ENCODE measurements around the gene MUC7. TPM values are rescaled to one million over a fixed set of nuclear protein-coding genes. Genes with fewer than 3 reads are reported as not detected.
"Not testable (repeated sequence)": the region's sequence is repeated elsewhere in the genome, so short reads cannot be mapped to it uniquely, and the experiment has no call there.

MUC7 gene
- total RNA-seq = not detected in 2 replicates

GRCh38 chr4:70471897-70472296, at the start of gene MUC7:
Gene MUC7, plus strand, starts transcription at chr4:70472197. Its CDS starts 1,825 bp downstream, at chr4:70474022.
- DNase-seq (ENCODE audit: low read depth in 2 of 2) = no peak

- no peak for DNase-seq (ENCODE audit: low read depth in 2 of 2)
Measured at GRCh38 chr4:70425306-70425705, 46.7 kb upstream of the MUC7 start.

- no peak for DNase-seq (ENCODE audit: low read depth in 2 of 2)
Measured at GRCh38 chr4:70426789-70427188, 45.2 kb upstream of the MUC7 start.

- no peak for DNase-seq (ENCODE audit: low read depth in 2 of 2)
Measured at GRCh38 chr4:70437197-70437596, 34.8 kb upstream of the MUC7 start.

GRCh38 chr4:70442474-70442873, 29.5 kb upstream of the MUC7 start:
- DNase-seq (ENCODE audit: low read depth in 2 of 2) = no peak

- DNase-seq (ENCODE audit: low read depth in 2 of 2) = no peak
Measured at GRCh38 chr4:70443329-70443728, 28.7 kb upstream of the MUC7 start.

- DNase-seq (ENCODE audit: low read depth in 2 of 2) = no peak
Measured at GRCh38 chr4:70449220-70449619, 22.8 kb upstream of the MUC7 start.

- no peak for DNase-seq (ENCODE audit: low read depth in 2 of 2)
Measured at GRCh38 chr4:70452946-70453345, 19.1 kb upstream of the MUC7 start.

GRCh38 chr4:70463335-70463734, 8.7 kb upstream of the MUC7 start:
- DNase-seq (ENCODE audit: low read depth in 2 of 2) = no peak

GRCh38 chr4:70473679-70474078, 1.7 kb downstream of the MUC7 start:
- no peak for DNase-seq (ENCODE audit: low read depth in 2 of 2)

- no peak for DNase-seq (ENCODE audit: low read depth in 2 of 2)
Measured at GRCh38 chr4:70488748-70489147, 16.8 kb downstream of the MUC7 start.

- DNase-seq (ENCODE audit: low read depth in 2 of 2) = no peak
Measured at GRCh38 chr4:70496231-70496630, 24.2 kb downstream of the MUC7 start.

- DNase-seq (ENCODE audit: low read depth in 2 of 2) = not testable (repeated sequence)
Measured at GRCh38 chr4:70501838-70502237, 29.8 kb downstream of the MUC7 start.

GRCh38 chr4:70504733-70505132, 32.7 kb downstream of the MUC7 start:
- DNase-seq (ENCODE audit: low read depth in 2 of 2) = no peak

- peak; percentile 21 to 47 for DNase-seq (ENCODE audit: low read depth in 2 of 2)
Measured at GRCh38 chr4:70505151-70505748, 33.3 kb downstream of the MUC7 start.

- no peak for DNase-seq (ENCODE audit: low read depth in 2 of 2)
Measured at GRCh38 chr4:70508801-70509200, 36.8 kb downstream of the MUC7 start.

- DNase-seq (ENCODE audit: low read depth in 2 of 2) = no peak
Measured at GRCh38 chr4:70511365-70511764, 39.4 kb downstream of the MUC7 start.

GRCh38 chr4:70515367-70516250, 43.6 kb downstream of the MUC7 start:
- no peak for DNase-seq (ENCODE audit: low read depth in 2 of 2)

- no peak for DNase-seq (ENCODE audit: low read depth in 2 of 2)
Measured at GRCh38 chr4:70518269-70518668, 46.3 kb downstream of the MUC7 start, which contains the start of gene AMTN. Gene AMTN, plus strand, starts transcription at chr4:70518569. Its CDS starts 209 bp downstream, at chr4:70518778.

GRCh38 chr4:70518716-70519115, 46.7 kb downstream of the MUC7 start:
- no peak for DNase-seq (ENCODE audit: low read depth in 2 of 2)

- DNase-seq (ENCODE audit: low read depth in 2 of 2) = no peak
Measured at GRCh38 chr4:70522626-70523025, 50.6 kb downstream of the MUC7 start.

- DNase-seq (ENCODE audit: low read depth in 2 of 2) = no peak
Measured at GRCh38 chr4:70530997-70531396, 59.0 kb downstream of the MUC7 start.

GRCh38 chr4:70531981-70532380, 60.0 kb downstream of the MUC7 start:
- no peak for DNase-seq (ENCODE audit: low read depth in 2 of 2)
